Ectodermal cell (in vitro differentiated cells): ENCODE measurements around the gene PHKG1. TPM values are rescaled to one million over a fixed set of nuclear protein-coding genes. Genes with fewer than 3 reads are reported as not detected.
"Not testable (repeated sequence)": the region's sequence is repeated elsewhere in the genome, so short reads cannot be mapped to it uniquely, and the experiment has no call there.

Source experiments
- H3K27ac ChIP-seq: 2 replicates; pipeline ENCODE4 v1.7.0; 2013; ENCODE audit warnings: mild to moderate bottlenecking, low read depth, low read length; ENCODE audit not compliant: insufficient read depth, poor library complexity, severe bottlenecking
- H3K27me3 ChIP-seq: 2 replicates; pipeline ENCODE4 v1.7.0; 2013; ENCODE audit warnings: mild to moderate bottlenecking, low read length; ENCODE audit not compliant: insufficient read depth, control insufficient read depth, poor library complexity, severe bottlenecking
- H3K36me3 ChIP-seq: one replicate; pipeline ENCODE4 v1.7.0; 2013; ENCODE audit warnings: low read length; ENCODE audit not compliant: control insufficient read depth, insufficient read depth
- H3K4me1 ChIP-seq: one replicate; pipeline ENCODE4 v1.7.0; 2013; ENCODE audit warnings: low read length; ENCODE audit not compliant: control insufficient read depth, insufficient read depth
- H3K4me3 ChIP-seq: 2 replicates; pipeline ENCODE4 v1.7.0; 2013; ENCODE audit warnings: low read depth, low read length, control low read depth; ENCODE audit not compliant: insufficient read depth
- H3K9me3 ChIP-seq: 2 replicates; pipeline ENCODE4 v1.7.0; 2013; ENCODE audit warnings: mild to moderate bottlenecking, low read length, moderate library complexity; ENCODE audit not compliant: control insufficient read depth
- WGBS, 2 experiments: methylation state at CpG; one replicate each; pipeline ENCODE4 v1.1.7; 2013; ENCODE audit warnings: missing lambda C conversion rate in 2 of 2; 5-methylcytosine and 5-hydroxymethylcytosine counted together
- polyA plus RNA-seq, 4 experiments: library from polyadenylated mRNA; stranded (reverse); fragments of 50-300 nt; gene quantifications; one replicate each; pipeline ENCODE4 v1.2.3, GENCODE V29; 2013

The PHKG1 gene
- polyA plus RNA-seq (2013, experiment 1 of 4) = not detected
- polyA plus RNA-seq (2013, experiment 2 of 4) = 0.20 TPM
- not detected for polyA plus RNA-seq (2013, experiment 3 of 4)
- polyA plus RNA-seq (2013, experiment 4 of 4) = 0.28 TPM

GRCh38 chr7:56092789-56093531 lies at the start of gene PHKG1:
TSS of gene PHKG1 (minus strand) at chr7:56092952. CDS start at chr7:56088941, 4,011 bp downstream.
- H3K36me3 ChIP-seq = no peaks in the 10 kb centered on the region
- 83 to 85% methylated on average over 19 of the region's 19 CpGs for WGBS, 2 experiments
- H3K27ac ChIP-seq = no peak within 1 kb of the TSS
- no peaks in the 10 kb centered on the region for H3K27me3 ChIP-seq
- H3K4me3 ChIP-seq = no peak within 1 kb of the TSS
- H3K4me1 ChIP-seq = no peaks in the 10 kb centered on the region
- no peaks in the 10 kb centered on the region for H3K9me3 ChIP-seq

GRCh38 chr7:56131062-56131461 lies 38.3 kb upstream of the PHKG1 start:
- not testable (repeated sequence) for H3K27me3 ChIP-seq, H3K27ac ChIP-seq, H3K36me3 ChIP-seq, H3K4me1 ChIP-seq, H3K4me3 ChIP-seq, H3K9me3 ChIP-seq
- WGBS, 2 experiments = 67 to 74% methylated on average over 2 of the region's 2 CpGs

- H3K36me3 ChIP-seq = no peaks in the 10 kb centered on the region
- no peaks in the 10 kb centered on the region for H3K27me3 ChIP-seq
- WGBS, 2 experiments = 63 to 75% methylated on average over 6 to 7 of the region's 7 CpGs
- H3K4me1 ChIP-seq = no peaks in the 10 kb centered on the region
- H3K9me3 ChIP-seq = peaks cover under 1% of the 10 kb centered on the region
- no peak overlapping the region for H3K4me3 ChIP-seq
- no peak overlapping the region for H3K27ac ChIP-seq
Observed at GRCh38 chr7:56127241-56127975, 34.7 kb upstream of the PHKG1 start.

- Histone ChIP-seq H3K4me1 (no peaks in the 10 kb centered on the region), H3K27me3 (no peaks in the 10 kb centered on the region), H3K4me3 (no peak overlapping the region), H3K36me3 (no peaks in the 10 kb centered on the region), H3K9me3 (peaks cover 6% of the 10 kb centered on the region), H3K27ac (no peak overlapping the region)
- WGBS, 2 experiments = 65 to 68% methylated on average over 7 to 8 of the region's 8 CpGs
Observed at GRCh38 chr7:56125831-56126230, 33.1 kb upstream of the PHKG1 start.

- no peak overlapping the region for H3K4me3 ChIP-seq
- peaks cover 6% of the 10 kb centered on the region for H3K9me3 ChIP-seq
- no peaks in the 10 kb centered on the region for H3K36me3 ChIP-seq
- H3K4me1 ChIP-seq = no peaks in the 10 kb centered on the region
- no peak overlapping the region for H3K27ac ChIP-seq
- H3K27me3 ChIP-seq = no peaks in the 10 kb centered on the region
- WGBS, 2 experiments = 54 to 61% methylated on average over 6 of the region's 6 CpGs
Observed at GRCh38 chr7:56124981-56125380, 32.2 kb upstream of the PHKG1 start.

GRCh38 chr7:56121440-56121839 lies 28.7 kb upstream of the PHKG1 start:
- H3K9me3 ChIP-seq = peaks cover 10% of the 10 kb centered on the region
- no peak overlapping the region for H3K27ac ChIP-seq
- 82 to 85% methylated on average over 6 of the region's 6 CpGs for whole genome bisulfite sequencing, 2 experiments
- H3K36me3 ChIP-seq = no peaks in the 10 kb centered on the region
- no peaks in the 10 kb centered on the region for H3K27me3 ChIP-seq
- H3K4me1 ChIP-seq = no peaks in the 10 kb centered on the region
- H3K4me3 ChIP-seq = no peak overlapping the region

GRCh38 chr7:56115852-56116538 lies 23.2 kb upstream of the PHKG1 start, which contains the start of gene NUPR2:
TSS of gene NUPR2 (minus strand) at chr7:56116417. CDS start at chr7:56116314, 103 bp downstream.
- Histone ChIP-seq H3K36me3 (no peaks in the 10 kb centered on the region), H3K27me3 (no peaks in the 10 kb centered on the region), H3K4me1 (no peaks in the 10 kb centered on the region), H3K9me3 (peaks cover 8% of the 10 kb centered on the region), H3K27ac (no peak within 1 kb of the TSS), H3K4me3 (no peak within 1 kb of the TSS)
- WGBS, 2 experiments = 90 to 91% methylated on average over 65 of the region's 65 CpGs

GRCh38 chr7:56112244-56112643 lies 19.5 kb upstream of the PHKG1 start:
- H3K4me3 ChIP-seq, H3K36me3 ChIP-seq, H3K4me1 ChIP-seq, H3K9me3 ChIP-seq, H3K27ac ChIP-seq, H3K27me3 ChIP-seq: not testable (repeated sequence)
- 82 to 84% methylated on average over 3 of the region's 3 CpGs for WGBS, 2 experiments

- Histone ChIP-seq H3K36me3 (no peaks in the 10 kb centered on the region), H3K9me3 (peaks cover 6% of the 10 kb centered on the region), H3K27ac (no peak overlapping the region), H3K4me1 (no peaks in the 10 kb centered on the region), H3K27me3 (no peaks in the 10 kb centered on the region), H3K4me3 (no peak overlapping the region)
- 79 to 83% methylated on average over 1 of the region's 1 CpG for WGBS, 2 experiments
Observed at GRCh38 chr7:56110611-56111010, 17.9 kb upstream of the PHKG1 start.

- no peaks in the 10 kb centered on the region for H3K4me1 ChIP-seq
Observed at GRCh38 chr7:56107954-56108258, 15.2 kb upstream of the PHKG1 start.

More at GRCh38 chr7:56107954-56108258, 15.2 kb upstream of the PHKG1 start:
- Histone ChIP-seq H3K4me3 (no peak overlapping the region), H3K9me3 (peaks cover 6% of the 10 kb centered on the region), H3K27me3 (no peaks in the 10 kb centered on the region), H3K36me3 (peaks cover 7% of the 10 kb centered on the region), H3K27ac (no peak overlapping the region)
- 83 to 100% methylated on average over 1 of the region's 1 CpG for WGBS, 2 experiments
